Astrocyte (in vitro differentiated cells and primary cell): ENCODE data around the gene FAS.

Source experiments
- CTCF ChIP-seq: IDR thresholded peaks from 2 replicates; pipeline ENCODE4 v1.5.1; 2011; ENCODE audit warnings: low read depth, mild to moderate bottlenecking, inconsistent platforms, low read length, moderate library complexity; ENCODE audit not compliant: insufficient read depth
- EZH2 ChIP-seq: IDR thresholded peaks from 2 replicates; pipeline ENCODE4 v1.6.1; 2012; ENCODE audit warnings: mild to moderate bottlenecking, low read length, inconsistent platforms; ENCODE audit not compliant: insufficient read depth

- TF ChIP-seq EZH2: no peak
- TF ChIP-seq CTCF: no peak
Measured at GRCh38 chr10:88980247-88980646, 10.4 kb upstream of the FAS start.
